Measurements from ENCODE around the gene ST3GAL6.
A peak's percentile ranks its signal among the peaks of the same experiment; 100 is the strongest.

The ST3GAL6 gene

GRCh38 chr3:98717584-98717983, 45.6 kb upstream of the ST3GAL6 start:
- ChIA-PET CTCF (no interaction called here), POLR2A (no interaction called here)
- no peaks in the 10 kb centered on the region for H3K4me1 ChIP-seq (ENCODE audit: control insufficient read depth, insufficient read depth, low read length)
- H3K9me3 ChIP-seq (ENCODE audit: control insufficient read depth, insufficient read depth, low read depth, low read length), result no peaks in the 10 kb centered on the region
- no peak overlapping the region for H3K4me3 ChIP-seq (ENCODE audit: low read depth, low read length)
- H3K36me3 ChIP-seq (ENCODE audit: control insufficient read depth in 2 of 2, insufficient read depth in 1 of 2, low read length in 2 of 2), result no peaks in the 10 kb centered on the region
- H3K27ac ChIP-seq (ENCODE audit: extremely low read depth, low read depth, low read length), result no peak overlapping the region
- peak; percentile 73 for TF ChIP-seq ZNF677 (tag by site-specific recombination; IDR thresholded peaks at IDR 0.05)
- TF ChIP-seq KLF7 (tag by site-specific recombination; IDR thresholded peaks at IDR 0.05; ENCODE audit: borderline replicate concordance), result no peak

GRCh38 chr3:98718730-98719129, 44.4 kb upstream of the ST3GAL6 start:
- Histone ChIP-seq H3K4me3 (ENCODE audit: low read depth, low read length) (no peak overlapping the region), H3K4me1 (ENCODE audit: control insufficient read depth, insufficient read depth, low read length) (no peaks in the 10 kb centered on the region), H3K36me3 (ENCODE audit: control insufficient read depth in 2 of 2, insufficient read depth in 1 of 2, low read length in 2 of 2) (no peaks in the 10 kb centered on the region), H3K9me3 (ENCODE audit: control insufficient read depth, insufficient read depth, low read depth, low read length) (no peaks in the 10 kb centered on the region), H3K27ac (ENCODE audit: extremely low read depth, low read depth, low read length) (no peak overlapping the region)
- no peak for TF ChIP-seq ZNF555 (tag by site-specific recombination; conservative IDR thresholded peaks at IDR 0.05)
- no peak for TF ChIP-seq ZNF785 (tag by site-specific recombination; IDR thresholded peaks at IDR 0.05)
- TF ChIP-seq ZNF830 (tag by site-specific recombination; IDR thresholded peaks at IDR 0.05; ENCODE audit: low read depth), result no peak
- TF ChIP-seq ZNF335 (tag by site-specific recombination; conservative IDR thresholded peaks at IDR 0.05), result no peak
- no peak for TF ChIP-seq ZNF292 (tag by site-specific recombination; IDR thresholded peaks at IDR 0.05; ENCODE audit: borderline replicate concordance, low read depth)
- no peak for TF ChIP-seq ZNF704 (tag by site-specific recombination; IDR thresholded peaks at IDR 0.05)
- no peak for TF ChIP-seq ZNF23 (tag by site-specific recombination; IDR thresholded peaks at IDR 0.05; ENCODE audit: borderline replicate concordance)
- TF ChIP-seq, protein P1, sequence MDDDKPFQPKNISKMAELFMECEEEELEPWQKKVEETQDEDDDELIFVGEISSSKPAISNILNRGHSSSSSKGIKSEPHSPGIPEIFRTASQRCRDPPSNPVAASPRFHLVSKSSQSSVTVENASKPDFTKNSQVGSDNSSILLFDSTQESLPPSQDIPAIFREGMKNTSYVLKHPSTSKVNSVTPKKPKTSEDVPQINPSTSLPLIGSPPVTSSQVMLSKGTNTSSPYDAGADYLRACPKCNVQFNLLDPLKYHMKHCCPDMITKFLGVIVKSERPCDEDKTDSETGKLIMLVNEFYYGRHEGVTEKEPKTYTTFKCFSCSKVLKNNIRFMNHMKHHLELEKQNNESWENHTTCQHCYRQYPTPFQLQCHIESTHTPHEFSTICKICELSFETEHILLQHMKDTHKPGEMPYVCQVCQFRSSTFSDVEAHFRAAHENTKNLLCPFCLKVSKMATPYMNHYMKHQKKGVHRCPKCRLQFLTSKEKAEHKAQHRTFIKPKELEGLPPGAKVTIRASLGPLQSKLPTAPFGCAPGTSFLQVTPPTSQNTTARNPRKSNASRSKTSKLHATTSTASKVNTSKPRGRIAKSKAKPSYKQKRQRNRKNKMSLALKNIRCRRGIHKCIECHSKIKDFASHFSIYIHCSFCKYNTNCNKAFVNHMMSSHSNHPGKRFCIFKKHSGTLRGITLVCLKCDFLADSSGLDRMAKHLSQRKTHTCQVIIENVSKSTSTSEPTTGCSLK (tag by site-specific recombination; IDR thresholded peaks at IDR 0.05), result no peak
- TF ChIP-seq ZSCAN16 (tag by site-specific recombination; IDR thresholded peaks at IDR 0.05), result no peak
- no peak for TF ChIP-seq ZNF350 (tag by site-specific recombination; IDR thresholded peaks at IDR 0.05)
- TF ChIP-seq, protein P2, sequence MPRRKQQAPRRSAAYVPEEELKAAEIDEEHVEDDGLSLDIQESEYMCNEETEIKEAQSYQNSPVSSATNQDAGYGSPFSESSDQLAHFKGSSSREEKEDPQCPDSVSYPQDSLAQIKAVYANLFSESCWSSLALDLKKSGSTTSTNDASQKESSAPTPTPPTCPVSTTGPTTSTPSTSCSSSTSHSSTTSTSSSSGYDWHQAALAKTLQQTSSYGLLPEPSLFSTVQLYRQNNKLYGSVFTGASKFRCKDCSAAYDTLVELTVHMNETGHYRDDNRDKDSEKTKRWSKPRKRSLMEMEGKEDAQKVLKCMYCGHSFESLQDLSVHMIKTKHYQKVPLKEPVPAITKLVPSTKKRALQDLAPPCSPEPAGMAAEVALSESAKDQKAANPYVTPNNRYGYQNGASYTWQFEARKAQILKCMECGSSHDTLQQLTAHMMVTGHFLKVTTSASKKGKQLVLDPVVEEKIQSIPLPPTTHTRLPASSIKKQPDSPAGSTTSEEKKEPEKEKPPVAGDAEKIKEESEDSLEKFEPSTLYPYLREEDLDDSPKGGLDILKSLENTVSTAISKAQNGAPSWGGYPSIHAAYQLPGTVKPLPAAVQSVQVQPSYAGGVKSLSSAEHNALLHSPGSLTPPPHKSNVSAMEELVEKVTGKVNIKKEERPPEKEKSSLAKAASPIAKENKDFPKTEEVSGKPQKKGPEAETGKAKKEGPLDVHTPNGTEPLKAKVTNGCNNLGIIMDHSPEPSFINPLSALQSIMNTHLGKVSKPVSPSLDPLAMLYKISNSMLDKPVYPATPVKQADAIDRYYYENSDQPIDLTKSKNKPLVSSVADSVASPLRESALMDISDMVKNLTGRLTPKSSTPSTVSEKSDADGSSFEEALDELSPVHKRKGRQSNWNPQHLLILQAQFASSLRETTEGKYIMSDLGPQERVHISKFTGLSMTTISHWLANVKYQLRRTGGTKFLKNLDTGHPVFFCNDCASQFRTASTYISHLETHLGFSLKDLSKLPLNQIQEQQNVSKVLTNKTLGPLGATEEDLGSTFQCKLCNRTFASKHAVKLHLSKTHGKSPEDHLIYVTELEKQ (tag by site-specific recombination; IDR thresholded peaks at IDR 0.05; ENCODE audit: borderline replicate concordance), result no peak
- TF ChIP-seq ZNF791 (tag by site-specific recombination; IDR thresholded peaks at IDR 0.05), result no peak
- TF ChIP-seq, protein P3, sequence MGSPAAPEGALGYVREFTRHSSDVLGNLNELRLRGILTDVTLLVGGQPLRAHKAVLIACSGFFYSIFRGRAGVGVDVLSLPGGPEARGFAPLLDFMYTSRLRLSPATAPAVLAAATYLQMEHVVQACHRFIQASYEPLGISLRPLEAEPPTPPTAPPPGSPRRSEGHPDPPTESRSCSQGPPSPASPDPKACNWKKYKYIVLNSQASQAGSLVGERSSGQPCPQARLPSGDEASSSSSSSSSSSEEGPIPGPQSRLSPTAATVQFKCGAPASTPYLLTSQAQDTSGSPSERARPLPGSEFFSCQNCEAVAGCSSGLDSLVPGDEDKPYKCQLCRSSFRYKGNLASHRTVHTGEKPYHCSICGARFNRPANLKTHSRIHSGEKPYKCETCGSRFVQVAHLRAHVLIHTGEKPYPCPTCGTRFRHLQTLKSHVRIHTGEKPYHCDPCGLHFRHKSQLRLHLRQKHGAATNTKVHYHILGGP (tag by site-specific recombination; IDR thresholded peaks at IDR 0.05), result no peak
- TF ChIP-seq, protein P4, sequence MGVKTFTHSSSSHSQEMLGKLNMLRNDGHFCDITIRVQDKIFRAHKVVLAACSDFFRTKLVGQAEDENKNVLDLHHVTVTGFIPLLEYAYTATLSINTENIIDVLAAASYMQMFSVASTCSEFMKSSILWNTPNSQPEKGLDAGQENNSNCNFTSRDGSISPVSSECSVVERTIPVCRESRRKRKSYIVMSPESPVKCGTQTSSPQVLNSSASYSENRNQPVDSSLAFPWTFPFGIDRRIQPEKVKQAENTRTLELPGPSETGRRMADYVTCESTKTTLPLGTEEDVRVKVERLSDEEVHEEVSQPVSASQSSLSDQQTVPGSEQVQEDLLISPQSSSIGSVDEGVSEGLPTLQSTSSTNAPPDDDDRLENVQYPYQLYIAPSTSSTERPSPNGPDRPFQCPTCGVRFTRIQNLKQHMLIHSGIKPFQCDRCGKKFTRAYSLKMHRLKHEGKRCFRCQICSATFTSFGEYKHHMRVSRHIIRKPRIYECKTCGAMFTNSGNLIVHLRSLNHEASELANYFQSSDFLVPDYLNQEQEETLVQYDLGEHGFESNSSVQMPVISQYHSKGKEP (tag by site-specific recombination; IDR thresholded peaks at IDR 0.05), result no peak
- TF ChIP-seq ZNF701 (tag by site-specific recombination; IDR thresholded peaks at IDR 0.05), result no peak
- TF ChIP-seq ZNF10 (tag by site-specific recombination; IDR thresholded peaks at IDR 0.05), result no peak
- no peak for TF ChIP-seq ZNF777 (tag by site-specific recombination; IDR thresholded peaks at IDR 0.05; ENCODE audit: borderline replicate concordance)
- no peak for TF ChIP-seq ZNF2 (tag by site-specific recombination; IDR thresholded peaks at IDR 0.05)
- ChIA-PET POLR2A (no interaction called here), CTCF (no interaction called here)

Data from HEK293 (cell line).